Heart left ventricle (tissue), 13 donors: ENCODE measurements around the gene GPT2.

ENCODE experiments used
- POLR2A ChIP-seq, 2 donors: fragments of 450-650 bp; IDR thresholded peaks; one replicate each; pipeline ENCODE4 v1.6.1; 2017; ENCODE audit warnings: antibody characterized with exemption in 2 of 2, mild to moderate bottlenecking in 2 of 2, moderate library complexity in 2 of 2
- TF ChIP-seq, protein P1 (sequence below), 12 donors: fragments of 200-600 bp; sonication (generic) in 4 of 12; IDR thresholded peaks; one replicate each; pipeline versions ENCODE4 v1.5.0 to v1.8.0; 2018 to 2022; ENCODE audit warnings: antibody characterized with exemption in 12 of 12, mild to moderate bottlenecking in 5 of 12
- donor health status: ischemic (EF 13 %, LVEDD 7.1; RV severe dilation, severe dysfunction).
- donor health status: DM: no; HTN: yes; CAD: no.
- donor health status: DM: no; HTN: no; CAD: no.
- donor health status: ischemic (EF 25% LVEDD 6.9; RV normal size, moderate dysfunction).
- donor health status: ischemic (EF 25% LVEDD 5.7; RV mildly dilated, moderate dysfunction).
- donor health status: ischemic (EF 35%, LVEDD 5.7; RV mildly dilated, moderate dysfunction).
- donor health status: nonischemic (EF 11% LVEDD 7.7; RV severe dilation, severe dysfunction).
- donor health status: DM: yes; HTN: yes; CAD: no.
- donor health status: PGD.
- donor health status: ischemic (EF 29% LVEDD 5.4; RV normal size, mild dysfunction).
- donor health status: nonischemic (EF 23%, LVEDD 6.1; RV moderate dilation, normal function).

- TF ChIP-seq, protein P1, sequence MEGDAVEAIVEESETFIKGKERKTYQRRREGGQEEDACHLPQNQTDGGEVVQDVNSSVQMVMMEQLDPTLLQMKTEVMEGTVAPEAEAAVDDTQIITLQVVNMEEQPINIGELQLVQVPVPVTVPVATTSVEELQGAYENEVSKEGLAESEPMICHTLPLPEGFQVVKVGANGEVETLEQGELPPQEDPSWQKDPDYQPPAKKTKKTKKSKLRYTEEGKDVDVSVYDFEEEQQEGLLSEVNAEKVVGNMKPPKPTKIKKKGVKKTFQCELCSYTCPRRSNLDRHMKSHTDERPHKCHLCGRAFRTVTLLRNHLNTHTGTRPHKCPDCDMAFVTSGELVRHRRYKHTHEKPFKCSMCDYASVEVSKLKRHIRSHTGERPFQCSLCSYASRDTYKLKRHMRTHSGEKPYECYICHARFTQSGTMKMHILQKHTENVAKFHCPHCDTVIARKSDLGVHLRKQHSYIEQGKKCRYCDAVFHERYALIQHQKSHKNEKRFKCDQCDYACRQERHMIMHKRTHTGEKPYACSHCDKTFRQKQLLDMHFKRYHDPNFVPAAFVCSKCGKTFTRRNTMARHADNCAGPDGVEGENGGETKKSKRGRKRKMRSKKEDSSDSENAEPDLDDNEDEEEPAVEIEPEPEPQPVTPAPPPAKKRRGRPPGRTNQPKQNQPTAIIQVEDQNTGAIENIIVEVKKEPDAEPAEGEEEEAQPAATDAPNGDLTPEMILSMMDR (IDR thresholded peaks at IDR 0.05): no peak
- no peak for TF ChIP-seq POLR2A (IDR thresholded peaks at IDR 0.05)
Observed at GRCh38 chr16:46901709-46902108, 17.5 kb downstream of the GPT2 start.
